GM19463 (cell line): ENCODE measurements around the gene FLNB.

Experiments used
- ATAC-seq: cut with Tn5 transposase; IDR thresholded peaks from one replicate; pipeline ENCODE4 v1.9.1; 2021; ENCODE audit warnings: mild to moderate bottlenecking, moderate library complexity; ENCODE audit not compliant: unreplicated experiment

FLNB gene, protein sequence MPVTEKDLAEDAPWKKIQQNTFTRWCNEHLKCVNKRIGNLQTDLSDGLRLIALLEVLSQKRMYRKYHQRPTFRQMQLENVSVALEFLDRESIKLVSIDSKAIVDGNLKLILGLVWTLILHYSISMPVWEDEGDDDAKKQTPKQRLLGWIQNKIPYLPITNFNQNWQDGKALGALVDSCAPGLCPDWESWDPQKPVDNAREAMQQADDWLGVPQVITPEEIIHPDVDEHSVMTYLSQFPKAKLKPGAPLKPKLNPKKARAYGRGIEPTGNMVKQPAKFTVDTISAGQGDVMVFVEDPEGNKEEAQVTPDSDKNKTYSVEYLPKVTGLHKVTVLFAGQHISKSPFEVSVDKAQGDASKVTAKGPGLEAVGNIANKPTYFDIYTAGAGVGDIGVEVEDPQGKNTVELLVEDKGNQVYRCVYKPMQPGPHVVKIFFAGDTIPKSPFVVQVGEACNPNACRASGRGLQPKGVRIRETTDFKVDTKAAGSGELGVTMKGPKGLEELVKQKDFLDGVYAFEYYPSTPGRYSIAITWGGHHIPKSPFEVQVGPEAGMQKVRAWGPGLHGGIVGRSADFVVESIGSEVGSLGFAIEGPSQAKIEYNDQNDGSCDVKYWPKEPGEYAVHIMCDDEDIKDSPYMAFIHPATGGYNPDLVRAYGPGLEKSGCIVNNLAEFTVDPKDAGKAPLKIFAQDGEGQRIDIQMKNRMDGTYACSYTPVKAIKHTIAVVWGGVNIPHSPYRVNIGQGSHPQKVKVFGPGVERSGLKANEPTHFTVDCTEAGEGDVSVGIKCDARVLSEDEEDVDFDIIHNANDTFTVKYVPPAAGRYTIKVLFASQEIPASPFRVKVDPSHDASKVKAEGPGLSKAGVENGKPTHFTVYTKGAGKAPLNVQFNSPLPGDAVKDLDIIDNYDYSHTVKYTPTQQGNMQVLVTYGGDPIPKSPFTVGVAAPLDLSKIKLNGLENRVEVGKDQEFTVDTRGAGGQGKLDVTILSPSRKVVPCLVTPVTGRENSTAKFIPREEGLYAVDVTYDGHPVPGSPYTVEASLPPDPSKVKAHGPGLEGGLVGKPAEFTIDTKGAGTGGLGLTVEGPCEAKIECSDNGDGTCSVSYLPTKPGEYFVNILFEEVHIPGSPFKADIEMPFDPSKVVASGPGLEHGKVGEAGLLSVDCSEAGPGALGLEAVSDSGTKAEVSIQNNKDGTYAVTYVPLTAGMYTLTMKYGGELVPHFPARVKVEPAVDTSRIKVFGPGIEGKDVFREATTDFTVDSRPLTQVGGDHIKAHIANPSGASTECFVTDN (N-terminal part only)

DNA sequence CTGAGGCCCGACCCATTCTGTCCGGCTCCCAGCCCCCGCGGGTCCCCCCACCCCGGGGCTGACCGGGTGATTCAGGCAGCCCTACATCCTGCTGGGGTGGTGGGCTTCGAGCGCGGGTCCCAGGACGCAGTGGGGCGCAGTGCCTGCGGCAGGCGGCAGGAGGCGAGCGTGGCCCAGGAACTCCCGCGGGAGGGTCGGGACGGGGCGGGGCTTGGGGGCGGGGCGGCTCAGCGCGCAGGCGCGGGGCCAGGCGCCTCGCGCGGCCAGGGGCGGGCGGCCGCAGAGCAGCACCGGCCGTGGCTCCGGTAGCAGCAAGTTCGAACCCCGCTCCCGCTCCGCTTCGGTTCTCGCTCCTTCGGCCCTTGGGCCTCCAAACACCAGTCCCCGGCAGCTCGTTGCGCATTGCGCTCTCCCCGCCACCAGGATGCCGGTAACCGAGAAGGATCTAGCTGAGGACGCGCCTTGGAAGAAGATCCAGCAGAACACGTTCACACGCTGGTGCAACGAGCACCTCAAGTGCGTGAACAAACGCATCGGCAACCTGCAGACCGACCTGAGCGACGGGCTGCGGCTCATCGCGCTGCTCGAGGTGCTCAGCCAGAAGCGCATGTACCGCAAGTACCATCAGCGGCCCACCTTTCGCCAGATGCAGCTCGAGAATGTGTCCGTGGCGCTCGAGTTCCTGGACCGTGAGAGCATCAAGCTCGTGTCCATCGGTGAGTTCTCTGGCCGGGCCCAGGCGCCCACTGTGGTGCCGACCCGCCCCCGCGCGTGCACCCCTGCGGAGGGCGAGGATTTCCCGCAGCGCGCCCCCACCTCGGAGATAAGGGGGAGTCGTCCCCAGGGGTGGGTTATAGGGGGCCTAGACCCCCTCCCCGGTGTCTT, at the start of gene FLNB:
Gene FLNB (plus strand): TSS at position 282 of the 885 bp plus-strand sequence. CDS start 143 bp downstream, at position 425.
- ATAC-seq, result peak; percentile 69

DNA sequence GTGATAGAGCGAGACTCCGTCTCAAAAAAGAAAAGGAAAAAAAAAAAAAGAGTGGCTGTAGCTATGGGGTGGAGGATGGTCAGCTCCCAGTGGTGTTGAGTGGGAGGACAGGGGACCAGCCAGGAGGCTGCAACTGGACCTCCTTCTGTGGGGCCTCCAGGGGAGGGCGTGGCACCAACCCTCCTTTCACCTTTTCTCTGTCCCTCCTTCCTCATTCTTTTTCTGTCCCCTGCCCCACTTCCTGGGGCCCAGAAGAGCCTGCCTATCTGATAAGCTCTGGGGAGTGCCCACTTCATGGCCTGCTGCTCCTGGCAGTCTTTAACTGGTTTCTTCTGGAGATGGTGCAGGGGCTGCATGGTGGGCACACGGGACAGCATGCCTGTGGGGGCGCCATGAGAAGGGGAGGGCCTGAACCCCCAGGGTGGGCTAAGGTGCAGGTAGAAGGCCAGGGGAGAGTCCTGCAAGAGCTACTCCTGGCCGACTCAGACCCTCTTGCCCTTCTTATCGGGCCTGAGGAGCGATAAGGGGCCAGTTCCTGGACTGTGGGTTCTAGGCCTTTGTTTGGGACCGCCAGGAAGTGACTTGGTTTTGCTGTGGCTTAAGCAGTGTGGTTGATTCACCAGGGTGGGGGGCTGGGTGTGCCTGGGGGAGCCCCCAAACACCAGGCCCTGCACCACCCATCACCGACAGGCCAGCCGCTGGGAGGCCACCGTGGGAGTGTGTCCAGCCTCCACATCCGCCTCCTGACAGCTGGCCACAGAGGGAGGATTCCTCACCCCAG, 49.4 kb upstream of the FLNB start:
- no peak for ATAC-seq

GRCh38 chr3:57959423-57960173, 48.6 kb upstream of the FLNB start:
- ATAC-seq, result no peak

DNA sequence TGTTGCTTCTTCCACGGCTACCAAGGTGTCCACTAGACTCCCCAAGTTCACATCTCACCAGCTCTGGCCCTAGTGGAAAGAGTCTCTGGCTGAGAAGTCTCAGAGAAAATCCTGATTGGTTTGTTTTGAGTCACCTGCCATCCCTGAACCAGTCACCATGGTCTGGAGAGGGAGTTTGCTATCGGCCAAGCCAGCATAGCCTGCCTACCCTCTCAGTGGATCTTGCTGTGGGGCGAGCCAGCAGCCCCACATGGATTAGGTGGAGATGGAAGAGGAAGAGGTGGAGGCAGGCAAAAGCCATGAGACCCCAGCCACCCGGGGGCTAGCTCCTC, 48.1 kb upstream of the FLNB start:
- ATAC-seq, result no peak

DNA sequence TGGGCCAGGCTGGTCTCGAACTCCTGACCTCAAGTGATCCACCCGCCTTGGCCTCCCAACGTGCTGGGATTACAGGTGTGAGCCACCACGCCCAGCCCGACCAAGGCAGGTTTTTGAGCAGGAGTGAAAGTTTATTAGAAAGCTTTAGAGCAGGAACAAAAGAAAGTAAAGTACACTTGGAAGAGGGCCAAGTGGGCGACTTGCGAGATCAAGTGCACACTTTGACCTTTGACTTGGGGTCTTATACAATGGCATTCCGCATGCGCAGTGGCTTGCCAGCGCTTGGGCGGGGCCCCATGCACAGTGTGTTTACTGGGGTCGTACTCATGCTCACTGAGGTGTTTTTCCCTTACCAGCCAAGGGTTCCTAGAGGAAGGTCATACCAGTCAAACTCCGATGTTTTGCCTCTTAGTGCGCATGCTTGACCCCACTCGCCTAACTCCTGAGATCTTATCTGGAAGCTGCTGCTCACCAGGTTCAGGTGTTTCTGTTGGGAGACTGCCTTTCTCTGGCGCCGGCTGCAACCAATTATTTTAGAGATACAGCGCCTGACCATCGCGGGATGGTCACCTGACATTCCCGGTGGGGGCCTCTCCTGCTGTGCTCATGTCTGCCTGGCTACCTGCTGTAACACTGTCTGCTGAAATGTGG, 46.9 kb upstream of the FLNB start:
- no peak for ATAC-seq

DNA sequence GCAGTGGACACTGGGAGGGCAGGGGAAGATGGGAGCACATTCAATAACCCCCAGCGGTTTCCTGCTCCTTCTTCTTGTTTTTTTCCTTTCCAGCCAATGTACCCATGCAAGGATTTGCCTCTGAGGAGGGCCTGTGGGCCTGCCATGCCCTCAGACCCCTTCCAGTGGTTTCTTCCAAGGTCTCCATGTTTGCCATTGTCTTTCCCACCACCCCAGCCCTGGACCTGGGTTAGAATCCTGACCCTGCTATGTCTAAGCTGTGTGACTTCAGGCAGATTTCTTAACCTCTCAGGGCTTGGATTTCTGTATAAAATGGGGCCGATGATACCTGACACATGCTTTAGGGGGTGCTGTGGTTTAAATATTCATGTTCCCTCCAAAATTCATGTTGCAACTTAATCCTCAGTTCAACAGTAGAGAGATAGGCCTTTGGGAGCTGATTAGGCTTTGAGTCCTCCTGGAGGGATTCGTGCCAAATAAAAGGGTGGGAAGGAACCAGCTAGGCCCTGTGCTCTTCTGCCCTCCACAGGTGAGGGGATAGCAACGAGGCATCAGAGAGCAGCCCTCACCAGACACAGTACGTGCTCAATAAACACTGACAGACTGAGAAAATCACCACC, 46.3 kb upstream of the FLNB start:
- no peak for ATAC-seq

GRCh38 chr3:57962448-57962834, 45.8 kb upstream of the FLNB start:
- no peak for ATAC-seq

GRCh38 chr3:57963811-57964346, 44.3 kb upstream of the FLNB start:
- no peak for ATAC-seq

DNA sequence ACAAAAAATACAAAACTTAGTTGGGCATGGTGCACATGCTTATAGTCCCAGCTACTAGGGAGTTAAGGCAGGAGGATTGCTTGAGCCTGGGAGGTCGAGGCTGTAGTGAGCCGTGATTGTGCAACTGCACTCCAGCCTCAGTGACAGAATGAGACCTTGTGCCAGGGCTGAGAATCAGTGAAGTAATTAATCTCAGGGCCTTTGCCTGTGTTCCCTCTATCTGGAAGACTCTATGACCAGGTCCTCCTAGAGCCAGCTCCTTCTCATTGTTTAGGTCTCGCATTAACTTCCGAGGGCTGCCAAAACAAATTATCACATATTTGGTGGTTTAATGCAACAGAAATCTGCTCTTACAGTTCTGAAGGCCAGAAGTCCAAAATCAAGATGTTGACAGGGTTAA, 41.4 kb upstream of the FLNB start:
- ATAC-seq, result no peak

DNA sequence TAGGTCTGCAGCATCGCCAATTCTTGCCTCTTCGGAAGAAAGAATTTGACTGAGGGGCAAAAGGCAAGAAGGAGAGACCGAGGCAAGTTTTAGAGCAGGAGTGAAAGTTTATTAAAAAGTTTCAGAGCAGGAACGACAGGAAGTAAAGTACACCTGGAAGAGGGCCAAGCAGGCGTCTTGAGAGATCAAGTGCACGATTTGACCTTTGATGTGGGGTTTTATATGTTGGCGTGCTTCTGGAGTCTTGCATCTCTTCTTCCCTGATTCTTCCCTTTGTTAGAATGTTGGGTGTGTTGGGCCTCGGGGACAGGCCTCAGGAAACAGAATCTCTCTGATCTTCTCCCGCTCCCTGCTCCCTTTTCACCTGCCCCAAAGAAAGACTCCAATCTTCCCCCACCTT, 40.6 kb upstream of the FLNB start:
- no peak for ATAC-seq

DNA sequence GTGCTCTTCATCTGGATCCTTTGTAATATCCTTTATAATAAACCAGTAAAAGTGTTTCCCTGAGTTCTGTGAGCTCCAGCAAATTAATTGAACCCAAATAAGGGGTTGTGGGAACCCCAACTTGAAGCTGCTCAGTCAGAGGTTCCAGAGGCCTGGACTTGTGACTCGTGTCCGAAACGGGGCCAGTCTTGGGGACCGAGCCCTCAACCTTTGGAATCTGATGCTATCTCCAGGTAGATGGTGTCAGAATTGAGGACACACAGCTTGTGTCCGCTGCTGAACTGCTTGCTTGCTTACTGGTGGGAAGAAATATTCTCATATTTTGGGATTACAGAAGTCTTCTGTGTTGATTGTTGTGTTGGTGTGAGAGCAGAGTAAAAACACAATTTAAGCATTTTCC, 39.7 kb upstream of the FLNB start:
- ATAC-seq, result no peak

DNA sequence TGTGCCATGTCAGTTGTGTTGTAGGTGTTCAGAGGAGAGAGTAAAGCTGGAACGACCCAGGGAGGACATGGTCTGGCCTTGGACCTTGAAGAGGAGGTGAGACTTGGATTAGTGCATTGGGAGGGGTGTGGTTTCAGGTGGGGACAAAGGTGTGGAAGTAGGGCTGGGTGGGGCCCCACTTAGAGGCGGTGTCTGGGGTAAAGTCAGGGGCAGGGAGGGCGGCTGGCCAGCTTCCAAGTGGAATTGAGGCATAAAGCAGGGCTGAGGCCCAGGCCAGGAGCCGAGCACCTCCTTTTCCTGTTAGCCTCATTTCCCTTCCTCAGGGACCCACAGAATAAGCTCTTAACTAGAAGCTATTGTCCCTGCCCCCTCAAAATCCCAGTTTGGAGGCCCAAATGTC, 36.2 kb upstream of the FLNB start:
- no peak for ATAC-seq

GRCh38 chr3:57972531-57973111, 35.6 kb upstream of the FLNB start:
- ATAC-seq, result no peak

- no peak for ATAC-seq
Measured at GRCh38 chr3:57973715-57974477, 34.3 kb upstream of the FLNB start.

DNA sequence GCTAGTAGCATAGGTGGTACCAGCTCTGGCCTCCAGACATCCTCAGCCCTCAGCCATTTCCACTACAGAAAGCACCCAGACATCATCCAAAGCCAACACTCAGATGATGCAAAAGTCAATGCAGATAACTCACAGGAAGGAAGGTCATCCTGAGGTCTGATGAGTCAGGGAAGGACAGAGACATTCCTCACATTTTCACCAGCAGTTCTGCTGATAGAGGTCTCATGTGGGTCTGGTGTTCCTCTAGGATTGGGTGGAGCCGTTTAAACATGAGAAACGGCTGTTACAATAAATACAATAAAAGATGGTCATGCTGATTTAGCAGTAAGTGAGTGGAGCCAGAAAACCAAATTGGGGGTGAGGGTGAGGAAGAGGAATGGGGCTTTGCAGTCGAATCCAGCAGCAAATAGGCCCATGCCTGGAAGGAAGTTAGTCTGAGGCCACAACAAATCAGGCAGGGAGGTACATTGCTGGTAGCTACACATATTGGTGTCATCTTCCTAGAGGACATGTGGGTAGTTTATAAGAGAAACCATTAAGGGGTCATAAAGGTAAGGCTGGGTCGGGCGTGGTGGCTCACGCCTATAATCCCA, 33.3 kb upstream of the FLNB start:
- ATAC-seq, result no peak

DNA sequence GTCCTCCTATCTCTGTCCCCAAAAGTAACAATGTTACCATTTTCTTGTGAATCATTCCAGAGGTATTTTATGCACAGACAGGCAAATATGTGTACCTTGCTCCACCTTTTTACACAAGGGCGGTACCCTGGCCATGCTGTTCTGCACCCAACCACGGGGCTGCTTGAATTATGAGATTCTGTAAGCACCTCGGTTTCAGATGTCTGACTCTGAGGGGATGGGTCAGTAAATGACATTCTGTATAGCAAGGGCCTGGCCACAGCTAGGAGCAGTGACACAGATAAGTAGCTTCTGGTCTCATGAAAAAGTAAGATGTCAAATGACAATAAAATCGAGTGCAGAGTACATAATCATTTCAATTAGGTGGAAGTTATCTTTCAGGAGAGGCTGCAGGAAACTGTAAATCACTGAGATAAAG, 30.4 kb upstream of the FLNB start:
- ATAC-seq, result no peak
